Mesenchymal stem cell (in vitro differentiated cells and primary cell): ENCODE results near the gene C16orf90.

Experiments
- DNase-seq: peaks from one replicate; pipeline ENCODE4 v3.0.0-alpha.2; 2013
- H2AFZ ChIP-seq: one replicate; pipeline ENCODE4 v1.6.1; 2013; ENCODE audit warnings: low read depth, mild to moderate bottlenecking, control low read depth, inconsistent platforms, low read length, moderate library complexity
- H2AK5ac ChIP-seq: 2 replicates; pipeline ENCODE4 v1.6.1; 2013; ENCODE audit warnings: low read length, moderate library complexity, mild to moderate bottlenecking, inconsistent platforms; ENCODE audit not compliant: severe bottlenecking
- H2BK120ac ChIP-seq: one replicate; pipeline ENCODE4 v1.6.1; 2013; ENCODE audit warnings: low read depth, mild to moderate bottlenecking, inconsistent platforms, low read length, moderate library complexity
- H2BK12ac ChIP-seq, 2 experiments: one replicate each; pipeline ENCODE4 v1.6.1; 2013; ENCODE audit warnings: inconsistent platforms in 2 of 2, low read length in 2 of 2, mild to moderate bottlenecking in 2 of 2, moderate library complexity in 2 of 2, control low read depth in 1 of 2
- H2BK15ac ChIP-seq: one replicate; pipeline ENCODE4 v1.6.1; 2013; ENCODE audit warnings: mild to moderate bottlenecking, low read depth, inconsistent platforms; ENCODE audit not compliant: poor library complexity, severe bottlenecking
- H2BK5ac ChIP-seq: 2 replicates; pipeline ENCODE4 v1.6.1; 2013; ENCODE audit warnings: low read depth, mild to moderate bottlenecking, low read length, control low read depth, inconsistent platforms; ENCODE audit not compliant: poor library complexity, severe bottlenecking
- H3K14ac ChIP-seq, 2 experiments: one replicate each; pipeline ENCODE4 v1.6.1; 2013; ENCODE audit warnings: inconsistent platforms in 2 of 2, low read length in 2 of 2, control low read depth in 1 of 2, mild to moderate bottlenecking in 1 of 2, moderate library complexity in 1 of 2
- H3K18ac ChIP-seq, 2 experiments: one replicate each; pipeline ENCODE4 v1.6.1; 2013; ENCODE audit warnings: inconsistent platforms in 2 of 2, low read length in 2 of 2, control low read depth in 1 of 2, low read depth in 1 of 2, mild to moderate bottlenecking in 1 of 2
- H3K23ac ChIP-seq, 2 experiments: one replicate each; pipeline ENCODE4 v1.6.1; 2013; ENCODE audit warnings: inconsistent platforms in 2 of 2, low read length in 2 of 2, mild to moderate bottlenecking in 2 of 2, moderate library complexity in 2 of 2, control low read depth in 1 of 2
- H3K27ac ChIP-seq: 2 replicates; pipeline ENCODE4 v1.5.1; 2013; ENCODE audit warnings: mild to moderate bottlenecking, moderate library complexity, low read length, control low read depth, inconsistent platforms; ENCODE audit not compliant: poor library complexity, severe bottlenecking
- H3K27me3 ChIP-seq, 2 experiments: 2 replicates each; pipeline versions ENCODE4 v1.6.1 to v1.7.0; 2013; ENCODE audit warnings: low read length in 2 of 2, mild to moderate bottlenecking in 2 of 2, moderate library complexity in 2 of 2, control low read depth in 1 of 2, inconsistent platforms in 1 of 2; ENCODE audit not compliant: control insufficient read depth in 1 of 2, insufficient read depth in 1 of 2
- H3K36me3 ChIP-seq, 2 experiments: 2 replicates each; pipeline versions ENCODE4 v1.6.1 to v1.7.0; 2013; ENCODE audit warnings: low read length in 2 of 2, control low read depth in 1 of 2, inconsistent platforms in 1 of 2, low read depth in 1 of 2, mild to moderate bottlenecking in 1 of 2; ENCODE audit not compliant: insufficient read depth in 2 of 2, control insufficient read depth in 1 of 2
- H3K4ac ChIP-seq, 2 experiments: one replicate each; pipeline ENCODE4 v1.6.1; 2013; ENCODE audit warnings: inconsistent platforms in 2 of 2, low read length in 2 of 2, mild to moderate bottlenecking in 2 of 2, moderate library complexity in 2 of 2, control low read depth in 1 of 2, low read depth in 1 of 2
- H3K4me1 ChIP-seq: 2 replicates; pipeline ENCODE4 v1.6.1; 2013; ENCODE audit warnings: low read depth, low read length, control low read depth; ENCODE audit not compliant: control insufficient read depth, insufficient read depth
- H3K4me2 ChIP-seq: 2 replicates; pipeline ENCODE4 v1.6.1; 2013; ENCODE audit warnings: low read length, mild to moderate bottlenecking, inconsistent platforms; ENCODE audit not compliant: poor library complexity, severe bottlenecking
- H3K4me3 ChIP-seq, 2 experiments: 2 replicates each; pipeline versions ENCODE4 v1.5.1 to v1.7.0; 2013; ENCODE audit warnings: low read length in 2 of 2, mild to moderate bottlenecking in 2 of 2, control low read depth in 1 of 2, low read depth in 1 of 2; ENCODE audit not compliant: insufficient read depth in 1 of 2
- H3K79me1 ChIP-seq: replicated peaks from 2 replicates; pipeline ENCODE4 v1.6.1; 2013; ENCODE audit warnings: mild to moderate bottlenecking, control low read depth, low read length, inconsistent platforms; ENCODE audit not compliant: poor library complexity, severe bottlenecking
- H3K9ac ChIP-seq: 2 replicates; pipeline ENCODE4 v1.7.0; 2013; ENCODE audit warnings: mild to moderate bottlenecking, low read length, moderate library complexity
- H3K9me3 ChIP-seq: 2 replicates; pipeline ENCODE4 v1.7.0; 2013; ENCODE audit warnings: mild to moderate bottlenecking, low read length; ENCODE audit not compliant: control insufficient read depth
- H4K8ac ChIP-seq: one replicate; pipeline ENCODE4 v1.6.1; 2013; ENCODE audit warnings: inconsistent platforms, mild to moderate bottlenecking, low read length, moderate library complexity
- H4K91ac ChIP-seq: one replicate; pipeline ENCODE4 v1.6.1; 2013; ENCODE audit warnings: mild to moderate bottlenecking, low read length, inconsistent platforms
- WGBS: methylation state at CpG from one replicate; pipeline ENCODE4 v1.1.7; 2013; ENCODE audit warnings: mixed read lengths; 5-methylcytosine and 5-hydroxymethylcytosine counted together

The C16orf90 gene

GRCh38 chr16:3536851-3537250 is 41.6 kb upstream of the C16orf90 start:
- Histone ChIP-seq H4K91ac (no peak overlapping the region), H3K4me2 (no peak overlapping the region), H3K36me3 (peaks cover 39 to 76% of the 10 kb centered on the region in 2 experiments), H4K8ac (no peak overlapping the region), H3K14ac (no peak overlapping the region), H3K79me1 (no peaks in the 10 kb centered on the region), H3K4ac (no peak overlapping the region), H3K23ac (no peak overlapping the region), H3K9ac (peak overlapping the region; percentile 78), H2BK5ac (no peak overlapping the region), H3K9me3 (no peaks in the 10 kb centered on the region), H3K27ac (peak overlapping the region; percentile 11), H3K27me3 (no peaks in the 10 kb centered on the region), H2BK12ac (no peak overlapping the region), H2AFZ (no peak overlapping the region), H2BK15ac (no peak overlapping the region), H3K18ac (no peak overlapping the region), H2BK120ac (no peak overlapping the region), H3K4me3 (no peak overlapping the region), H3K4me1 (peaks cover 4% of the 10 kb centered on the region), H2AK5ac (no peak overlapping the region)
- DNase-seq, result no peak
- WGBS, result 86% methylated on average over 4 of the region's 4 CpGs

GRCh38 chr16:3536271-3536731 is 41.0 kb upstream of the C16orf90 start:
- DNase-seq, result peak; percentile 53
- Histone ChIP-seq H3K4me1 (peaks cover 4% of the 10 kb centered on the region), H3K27ac (peak overlapping the region; percentile 2), H3K4me2 (no peak overlapping the region), H2BK5ac (no peak overlapping the region), H2AFZ (no peak overlapping the region), H3K36me3 (peaks cover 35 to 76% of the 10 kb centered on the region in 2 experiments), H3K14ac (no peak overlapping the region), H3K18ac (no peak overlapping the region), H4K91ac (no peak overlapping the region), H3K27me3 (no peaks in the 10 kb centered on the region), H4K8ac (no peak overlapping the region), H2BK15ac (no peak overlapping the region), H3K9me3 (no peaks in the 10 kb centered on the region), H3K79me1 (no peaks in the 10 kb centered on the region), H2BK120ac (no peak overlapping the region), H3K9ac (peak overlapping the region; percentile 78), H3K4me3 (no peak overlapping the region), H3K4ac (no peak overlapping the region), H3K23ac (no peak overlapping the region), H2BK12ac (no peak overlapping the region), H2AK5ac (no peak overlapping the region)
- WGBS, result 91% methylated on average over 3 of the region's 3 CpGs

GRCh38 chr16:3534126-3534525 is 38.8 kb upstream of the C16orf90 start:
- Histone ChIP-seq H3K4me2 (no peak overlapping the region), H3K36me3 (peaks cover 39 to 74% of the 10 kb centered on the region in 2 experiments), H3K27ac (no peak overlapping the region), H3K9ac (no peak overlapping the region), H3K27me3 (no peaks in the 10 kb centered on the region), H3K18ac (no peak overlapping the region), H2BK12ac (no peak overlapping the region), H3K4me1 (peaks cover 4% of the 10 kb centered on the region), H3K79me1 (no peaks in the 10 kb centered on the region), H3K4me3 (no peak overlapping the region), H2AFZ (no peak overlapping the region), H2AK5ac (no peak overlapping the region), H3K9me3 (no peaks in the 10 kb centered on the region), H3K23ac (no peak overlapping the region), H2BK15ac (no peak overlapping the region), H4K91ac (no peak overlapping the region), H2BK5ac (no peak overlapping the region), H4K8ac (no peak overlapping the region), H3K4ac (no peak overlapping the region), H3K14ac (no peak overlapping the region), H2BK120ac (no peak overlapping the region)
- no peak for DNase-seq
- 93% methylated on average over 10 of the region's 10 CpGs for WGBS

- Histone ChIP-seq H3K79me1 (no peaks in the 10 kb centered on the region), H3K27ac (no peak overlapping the region), H3K23ac (no peak overlapping the region), H3K4me3 (no peak overlapping the region), H2BK5ac (no peak overlapping the region), H3K36me3 (peaks cover 46 to 78% of the 10 kb centered on the region in 2 experiments), H2AK5ac (no peak overlapping the region), H4K8ac (no peak overlapping the region), H3K27me3 (no peaks in the 10 kb centered on the region), H3K18ac (no peak overlapping the region), H3K14ac (no peak overlapping the region), H3K4me1 (peaks cover 4% of the 10 kb centered on the region), H3K9ac (no peak overlapping the region), H2BK15ac (no peak overlapping the region), H2AFZ (no peak overlapping the region), H3K4ac (no peak overlapping the region), H4K91ac (no peak overlapping the region), H3K4me2 (no peak overlapping the region), H2BK12ac (no peak overlapping the region), H2BK120ac (no peak overlapping the region), H3K9me3 (no peaks in the 10 kb centered on the region)
- WGBS, result 98% methylated on average over 12 of the region's 12 CpGs
- no peak for DNase-seq
Observed at GRCh38 chr16:3532741-3533140, 37.5 kb upstream of the C16orf90 start.
